Endothelial cell of umbilical vein (primary cell): ENCODE measurements around the gene VTI1A. TPM values are rescaled to one million over a fixed set of nuclear protein-coding genes. Genes with fewer than 3 reads are reported as not detected.

ENCODE experiments used
- BruUV-seq: library from RNA; stranded (reverse); fragments of 400-500 nt; replicated peaks from 2 replicates; lab custom pipeline; 2021; lab: Mats Ljungman, UMichigan
- CTCF ChIA-PET: fragments of 300-600, 350-600 bp; sonication (Branson Sonifier 250); formaldehyde crosslinking; loops from one replicate; lab custom pipeline; 2021; ENCODE audit warnings: antibody characterized with exemption, inconsistent platforms; lab: Charles Lee
- POLR2A ChIA-PET: fragments of 300-600, 350-600 bp; sonication (Branson Sonifier 250); formaldehyde crosslinking; loops from one replicate; lab custom pipeline; 2021; ENCODE audit warnings: antibody characterized with exemption, inconsistent platforms; lab: Charles Lee
- DNase-seq: peaks from one replicate; pipeline ENCODE4 v3.0.0-alpha.2; 2011; ENCODE audit warnings: low read depth, low spot score
- FAIRE-seq: peaks from 2 replicates; lab custom pipeline; 2011; peaks lifted over from hg19 to GRCh38; lab: Jason Lieb, UNC
- H2AFZ ChIP-seq: 2 replicates; pipeline ENCODE4 v1.6.0; 2012; ENCODE audit warnings: low read depth, low read length, control low read depth, inconsistent platforms
- H3K27ac ChIP-seq: 2 replicates; pipeline ENCODE4 v1.5.1; 2011; ENCODE audit warnings: low read depth, mild to moderate bottlenecking, control low read depth, low read length, moderate library complexity; ENCODE audit not compliant: insufficient read depth
- H3K27me3 ChIP-seq, 2 experiments: 2 replicates each; pipeline versions ENCODE4 v1.6.0 to v1.6.1; 2011; ENCODE audit warnings: low read length in 2 of 2, mixed read lengths in 1 of 2; ENCODE audit not compliant: control insufficient read depth in 2 of 2, insufficient read depth in 2 of 2
- H3K36me3 ChIP-seq, 2 experiments: 2 replicates in 1 of 2; 3 replicates in 1 of 2; pipeline ENCODE4 v1.5.1; 2011; ENCODE audit warnings: low read length in 2 of 2, mild to moderate bottlenecking in 1 of 2, moderate library complexity in 1 of 2; ENCODE audit not compliant: control insufficient read depth in 2 of 2, insufficient read depth in 2 of 2; ENCODE audit errors: extremely low read depth in 1 of 2
- H3K4me1 ChIP-seq: 3 replicates; pipeline ENCODE4 v1.5.1; 2011; ENCODE audit warnings: mild to moderate bottlenecking, low read length; ENCODE audit not compliant: control insufficient read depth, insufficient read depth; ENCODE audit errors: extremely low read depth
- H3K4me2 ChIP-seq: 2 replicates; pipeline ENCODE4 v1.6.1; 2011; ENCODE audit warnings: low read length, control low read depth, mixed read lengths; ENCODE audit not compliant: insufficient read depth
- H3K4me3 ChIP-seq, 3 experiments: fragments of 200-600 bp in 1 of 3; sonication (generic), shearing (Covaris generic) in 1 of 3; replicated peaks in 1 of 3; 2 replicates each; pipeline ENCODE4 v1.5.1; 2011 to 2016; ENCODE audit warnings: control low read depth in 3 of 3, low read length in 3 of 3, mild to moderate bottlenecking in 2 of 3, inconsistent platforms in 1 of 3, low read depth in 1 of 3, moderate library complexity in 1 of 3; ENCODE audit not compliant: insufficient read depth in 1 of 3
- H3K79me2 ChIP-seq: 2 replicates; pipeline ENCODE4 v1.6.0; 2012; ENCODE audit warnings: low read length, inconsistent platforms; ENCODE audit not compliant: control insufficient read depth, insufficient read depth
- H3K9ac ChIP-seq: replicated peaks from 2 replicates; pipeline ENCODE3; 2011; ENCODE audit warnings: low read length, control low read depth; ENCODE audit not compliant: insufficient read depth; ENCODE audit errors: extremely low read depth
- H3K9me1 ChIP-seq: replicated peaks from 3 replicates; pipeline ENCODE4 v1.6.0; 2011; ENCODE audit warnings: mild to moderate bottlenecking, low read length; ENCODE audit not compliant: control insufficient read depth, insufficient read depth; ENCODE audit errors: extremely low read depth
- H3K9me3 ChIP-seq: replicated peaks from 2 replicates; pipeline ENCODE4 v1.5.1; 2012; ENCODE audit warnings: low read length, inconsistent platforms; ENCODE audit not compliant: control insufficient read depth, insufficient read depth
- H4K20me1 ChIP-seq: replicated peaks from 2 replicates; pipeline ENCODE3; 2011; ENCODE audit warnings: mild to moderate bottlenecking, low read length; ENCODE audit not compliant: control insufficient read depth, insufficient read depth; ENCODE audit errors: extremely low read depth
- EZH2 ChIP-seq: IDR thresholded peaks from 2 replicates; pipeline ENCODE4 v1.6.1; 2012; ENCODE audit warnings: borderline replicate concordance, low read depth, mild to moderate bottlenecking, moderate library complexity, low read length, inconsistent platforms; ENCODE audit not compliant: severe bottlenecking
- FOS ChIP-seq: IDR thresholded peaks from 2 replicates; pipeline ENCODE4 v1.6.1; 2011; ENCODE audit warnings: mild to moderate bottlenecking, low read length, moderate library complexity, borderline replicate concordance; ENCODE audit not compliant: insufficient read depth
- GATA2 ChIP-seq: IDR thresholded peaks from 2 replicates; pipeline ENCODE4 v1.7.0; 2011; ENCODE audit warnings: low read depth, mild to moderate bottlenecking, moderate library complexity, mixed read lengths, low read length; ENCODE audit not compliant: insufficient read length, insufficient read depth
- JUN ChIP-seq: IDR thresholded peaks from 2 replicates; pipeline ENCODE4 v1.6.1; 2011; ENCODE audit warnings: borderline replicate concordance, low read depth; ENCODE audit not compliant: insufficient read length, insufficient read depth
- MYC ChIP-seq: IDR thresholded peaks from one replicate; pipeline ENCODE4 v1.6.1; 2011; ENCODE audit warnings: mild to moderate bottlenecking, low read depth, low read length
- POLR2A ChIP-seq: IDR thresholded peaks from 2 replicates; pipeline ENCODE4 v1.6.1; 2012; ENCODE audit warnings: low read depth, mild to moderate bottlenecking, control low read depth, low read length
- POLR2AphosphoS5 ChIP-seq: IDR thresholded peaks from 2 replicates; pipeline ENCODE4 v1.6.1; 2012; ENCODE audit warnings: low read depth, mild to moderate bottlenecking, control low read depth, low read length, moderate library complexity; ENCODE audit not compliant: insufficient read depth
- dilution Hi-C: fragments of 300-500 bp; cut with MboI; formaldehyde crosslinking; loops from one replicate; pipeline ENCODE4 v1.15.0; 2019; ENCODE audit warnings: low sequenced_read_pairs; ENCODE audit not compliant: extremely low pct_ligation_motif_present
- intact Hi-C: fragments of 100-400 bp; cut with micrococcal nuclease; formaldehyde crosslinking; loops from one replicate; pipeline ENCODE4 v1.10.0; 2022
- polyA plus RNA-seq, 4 experiments: library from polyadenylated mRNA; depleted of rRNA in 3 of 4; stranded (reverse) in 3 of 4; unstranded in 1 of 4; fragments of >200 nt; gene quantifications; 2 replicates each; pipeline versions ENCODE4 v1.2.1 to v1.2.3, GENCODE V29; 2011 to 2012; ENCODE audit warnings: missing spikeins in 1 of 4
- total RNA-seq: library from RNA; stranded (reverse); gene quantifications from 2 replicates; pipeline ENCODE4 v1.2.3, GENCODE V29; 2021
- TF ChIP-seq, protein P1 (sequence below), 2 donors: IDR thresholded peaks; 1 replicate in 1 of 2; 2 replicates in 1 of 2; pipeline ENCODE4 v1.5.1; 2011; ENCODE audit warnings: low read length in 2 of 2, mild to moderate bottlenecking in 2 of 2, moderate library complexity in 2 of 2, control low read depth in 1 of 2, inconsistent platforms in 1 of 2, low read depth in 1 of 2; ENCODE audit not compliant: insufficient read depth in 1 of 2; ENCODE audit errors: extremely low read depth in 1 of 2
- TF ChIP-seq, protein P2 (sequence below): IDR thresholded peaks from 2 replicates; pipeline ENCODE4 v1.6.1; 2011; ENCODE audit not compliant: insufficient read depth, insufficient read length

Gene VTI1A
- total and polyA plus RNA-seq, 2 donors (not counting 3 experiments of a cell fraction or from before 2014, with no cell fraction given) = 10.8 to 35.6 TPM

GRCh38 chr10:112835217-112835715, 388.3 kb downstream of the VTI1A start:
- FAIRE-seq = no peak
- H3K27me3 ChIP-seq = no peaks in the 10 kb centered on the region
- no peaks in the 10 kb centered on the region for H3K36me3 ChIP-seq
- no peak overlapping the region for H3K4me2 ChIP-seq
- intact Hi-C loops (no loop called here), dilution Hi-C loops (no loop called here)
- H3K9me3 ChIP-seq = no peaks in the 10 kb centered on the region
- no peak overlapping the region for H3K27ac ChIP-seq
- H3K79me2 ChIP-seq = no peaks in the 10 kb centered on the region
- no peaks in the 10 kb centered on the region for H3K4me1 ChIP-seq
- no TSS peak for BruUV-seq
- H3K9ac ChIP-seq = no peak overlapping the region
- DNase-seq = no peak
- ChIA-PET CTCF (interaction anchor here (1.1 to 1.4 kb wide), 3 partner anchors 8 to 24 kb away, joined by 3 to 4 read pairs (median 3); no protein-coding TSS in a partner anchor), POLR2A (interaction anchor here (0.6 kb wide), 1 partner anchor 15 kb away, joined by 3 read pairs; no protein-coding TSS in a partner anchor)
- H3K4me3 ChIP-seq = no peak overlapping the region
- no peaks in the 10 kb centered on the region for H4K20me1 ChIP-seq
- no peak overlapping the region for H2AFZ ChIP-seq
- no peaks in the 10 kb centered on the region for H3K9me1 ChIP-seq
- TF ChIP-seq POLR2AphosphoS5 (no peak), EZH2 (no peak), POLR2A (no peak), FOS (no peak), JUN (no peak), GATA2 (no peak), MYC (no peak)
- TF ChIP-seq, protein P1, sequence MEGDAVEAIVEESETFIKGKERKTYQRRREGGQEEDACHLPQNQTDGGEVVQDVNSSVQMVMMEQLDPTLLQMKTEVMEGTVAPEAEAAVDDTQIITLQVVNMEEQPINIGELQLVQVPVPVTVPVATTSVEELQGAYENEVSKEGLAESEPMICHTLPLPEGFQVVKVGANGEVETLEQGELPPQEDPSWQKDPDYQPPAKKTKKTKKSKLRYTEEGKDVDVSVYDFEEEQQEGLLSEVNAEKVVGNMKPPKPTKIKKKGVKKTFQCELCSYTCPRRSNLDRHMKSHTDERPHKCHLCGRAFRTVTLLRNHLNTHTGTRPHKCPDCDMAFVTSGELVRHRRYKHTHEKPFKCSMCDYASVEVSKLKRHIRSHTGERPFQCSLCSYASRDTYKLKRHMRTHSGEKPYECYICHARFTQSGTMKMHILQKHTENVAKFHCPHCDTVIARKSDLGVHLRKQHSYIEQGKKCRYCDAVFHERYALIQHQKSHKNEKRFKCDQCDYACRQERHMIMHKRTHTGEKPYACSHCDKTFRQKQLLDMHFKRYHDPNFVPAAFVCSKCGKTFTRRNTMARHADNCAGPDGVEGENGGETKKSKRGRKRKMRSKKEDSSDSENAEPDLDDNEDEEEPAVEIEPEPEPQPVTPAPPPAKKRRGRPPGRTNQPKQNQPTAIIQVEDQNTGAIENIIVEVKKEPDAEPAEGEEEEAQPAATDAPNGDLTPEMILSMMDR (IDR thresholded peaks at IDR 0.05; ENCODE audit: extremely low read depth in 1 of 2, insufficient read depth in 1 of 2, low read depth in 1 of 2, low read length in 2 of 2) = no peak
- TF ChIP-seq, protein P2, sequence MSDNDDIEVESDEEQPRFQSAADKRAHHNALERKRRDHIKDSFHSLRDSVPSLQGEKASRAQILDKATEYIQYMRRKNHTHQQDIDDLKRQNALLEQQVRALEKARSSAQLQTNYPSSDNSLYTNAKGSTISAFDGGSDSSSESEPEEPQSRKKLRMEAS = no peak
